ENCODE data around the gene NELFB.

NELFB gene

GRCh38 chr9:137303151-137303892, 48.2 kb downstream of the NELFB start:
- no peak for DNase-seq (ENCODE audit: low read depth, low spot score)

- no peak for DNase-seq (ENCODE audit: low read depth, low spot score)
Measured at GRCh38 chr9:137303893-137304382, 48.8 kb downstream of the NELFB start.

GRCh38 chr9:137304383-137305059, 49.4 kb downstream of the NELFB start:
- no peak for DNase-seq (ENCODE audit: low read depth, low spot score)

GRCh38 chr9:137305060-137305797, 50.1 kb downstream of the NELFB start:
- no peak for DNase-seq (ENCODE audit: low read depth, low spot score)

- no peak for DNase-seq (ENCODE audit: low read depth, low spot score)
Measured at GRCh38 chr9:137305798-137306065, 50.6 kb downstream of the NELFB start.

GRCh38 chr9:137306066-137306849, 51.1 kb downstream of the NELFB start:
- DNase-seq (ENCODE audit: low read depth, low spot score) = no peak

- DNase-seq (ENCODE audit: low read depth, low spot score) = no peak
Measured at GRCh38 chr9:137306850-137307254, 51.7 kb downstream of the NELFB start.

- DNase-seq (ENCODE audit: low read depth, low spot score) = no peak
Measured at GRCh38 chr9:137307255-137308056, 52.3 kb downstream of the NELFB start.

- DNase-seq (ENCODE audit: low read depth, low spot score) = no peak
Measured at GRCh38 chr9:137308057-137308619, 53.0 kb downstream of the NELFB start.

- no peak for DNase-seq (ENCODE audit: low read depth, low spot score)
Measured at GRCh38 chr9:137309368-137310188, 54.5 kb downstream of the NELFB start.

- DNase-seq (ENCODE audit: low read depth, low spot score) = no peak
Measured at GRCh38 chr9:137310189-137311052, 55.3 kb downstream of the NELFB start.

GRCh38 chr9:137311171-137311985, 56.3 kb downstream of the NELFB start:
- no peak for DNase-seq (ENCODE audit: low read depth, low spot score)

GRCh38 chr9:137311986-137312851, 57.1 kb downstream of the NELFB start:
- DNase-seq (ENCODE audit: low read depth, low spot score) = no peak

GRCh38 chr9:137312852-137313325, 57.8 kb downstream of the NELFB start:
- no peak for DNase-seq (ENCODE audit: low read depth, low spot score)

- no peak for DNase-seq (ENCODE audit: low read depth, low spot score)
Measured at GRCh38 chr9:137313326-137313936, 58.3 kb downstream of the NELFB start.

- DNase-seq (ENCODE audit: low read depth, low spot score) = no peak
Measured at GRCh38 chr9:137313956-137314560, 58.9 kb downstream of the NELFB start.

Measured in activated CD4-positive, CD25-positive, alpha-beta regulatory T cell treated with anti-CD3 and anti-CD28 coated beads, Interleukin-2, amount 50 U/mL, for 16 hours (primary cell).